AG09309 (cell line): ENCODE data around the gene YTHDC2.
"Not testable (repeated sequence)": the region's sequence is repeated elsewhere in the genome, so short reads cannot be mapped to it uniquely, and the experiment has no call there.

Source experiments
- DNase-seq: peaks from one replicate; pipeline ENCODE4 v3.0.0-alpha.2; 2010; ENCODE audit warnings: low read depth
- H3K4me3 ChIP-seq: 2 replicates; pipeline ENCODE4 v1.5.1; 2011; ENCODE audit warnings: mild to moderate bottlenecking, low read depth, low read length, moderate library complexity; ENCODE audit not compliant: control insufficient read depth
- CTCF ChIP-seq: IDR thresholded peaks from 2 replicates; pipeline ENCODE4 v1.5.1; 2011; ENCODE audit warnings: mild to moderate bottlenecking, low read depth, low read length, inconsistent platforms; ENCODE audit not compliant: insufficient read depth, control insufficient read depth; ENCODE audit errors: missing control alignments

The YTHDC2 gene

GRCh38 chr5:113598150-113598549 lies 84.7 kb downstream of the YTHDC2 start:
- no peak overlapping the region for H3K4me3 ChIP-seq
- TF ChIP-seq CTCF: no peak
- DNase-seq: no peak

GRCh38 chr5:113598926-113599325 lies 85.4 kb downstream of the YTHDC2 start:
- H3K4me3 ChIP-seq: no peak overlapping the region
- DNase-seq: no peak
- TF ChIP-seq CTCF: no peak

- TF ChIP-seq CTCF: no peak
- H3K4me3 ChIP-seq: no peak overlapping the region
- no peak for DNase-seq
These were observed 86.9 kb downstream of the YTHDC2 start for GRCh38 chr5:113600255-113600905.

- H3K4me3 ChIP-seq: no peak overlapping the region
- no peak for TF ChIP-seq CTCF
- DNase-seq: no peak
These were observed 87.9 kb downstream of the YTHDC2 start for GRCh38 chr5:113601423-113601822.

- H3K4me3 ChIP-seq, DNase-seq: not testable (repeated sequence)
These were observed 89.8 kb downstream of the YTHDC2 start for GRCh38 chr5:113603246-113603645.

GRCh38 chr5:113606298-113607134 lies 93.0 kb downstream of the YTHDC2 start:
- no peak overlapping the region; the same call in none of the 2 replicates for H3K4me3 ChIP-seq
- TF ChIP-seq CTCF: peak; percentile 70
- DNase-seq: no peak

- no peak for TF ChIP-seq CTCF
- no peak for DNase-seq
- no peak overlapping the region for H3K4me3 ChIP-seq
These were observed 93.9 kb downstream of the YTHDC2 start for GRCh38 chr5:113607361-113607760.
